SU-DHL-6 (cell line): ENCODE measurements around the gene NCAPD3.

Source experiments
- H2AFZ ChIP-seq: fragments of 200-600 bp; sonication (generic); 2 replicates; pipeline ENCODE4 v1.6.1; 2014; ENCODE audit warnings: low read depth, mild to moderate bottlenecking, moderate library complexity, mixed read lengths, antibody characterized with exemption, low read length; ENCODE audit not compliant: severe bottlenecking
- H3F3A ChIP-seq: fragments of 200-600 bp; shearing (Covaris generic); 2 replicates; pipeline ENCODE4 v1.6.0; 2016; ENCODE audit warnings: antibody characterized with exemption, mild to moderate bottlenecking; ENCODE audit not compliant: insufficient read depth
- H3K27ac ChIP-seq: fragments of 200-600 bp; sonication (generic); 2 replicates; pipeline ENCODE4 v1.5.1; 2016; ENCODE audit warnings: low read depth, mild to moderate bottlenecking, low read length, moderate library complexity, mixed read lengths
- H3K27me3 ChIP-seq: fragments of 200-600 bp; sonication (generic), shearing (Covaris generic); 2 replicates; pipeline ENCODE4 v1.6.0; 2014; ENCODE audit warnings: mild to moderate bottlenecking, low read length
- H3K36me3 ChIP-seq: fragments of 200-600 bp; sonication (generic); 2 replicates; pipeline ENCODE4 v1.6.1; 2014; ENCODE audit warnings: mild to moderate bottlenecking, low read length, mixed read lengths
- H3K4me2 ChIP-seq: fragments of 300-600, 200-600 bp; shearing (Covaris generic), sonication (generic); 2 replicates; pipeline ENCODE4 v1.6.0; 2014; ENCODE audit warnings: low read length, low read depth, mild to moderate bottlenecking; ENCODE audit not compliant: poor library complexity, severe bottlenecking
- H3K4me3 ChIP-seq: fragments of 200-600 bp; sonication (generic); 2 replicates; pipeline ENCODE4 v1.5.1; 2014; ENCODE audit warnings: antibody characterized with exemption, low read length, mild to moderate bottlenecking, mixed read lengths; ENCODE audit not compliant: insufficient read depth, poor library complexity, severe bottlenecking
- H3K79me2 ChIP-seq: fragments of 200-600 bp; sonication (generic); 2 replicates; pipeline ENCODE4 v1.6.1; 2014; ENCODE audit warnings: mild to moderate bottlenecking, low read length, moderate library complexity; ENCODE audit not compliant: insufficient read depth
- H3K9ac ChIP-seq: fragments of 200-600 bp; sonication (generic); 2 replicates; pipeline ENCODE4 v1.7.0; 2014; ENCODE audit warnings: mild to moderate bottlenecking, low read length
- H3K9me2 ChIP-seq: fragments of 200-600 bp; sonication (generic); replicated peaks from 2 replicates; pipeline ENCODE4 v1.6.1; 2014; ENCODE audit warnings: low read length; ENCODE audit not compliant: insufficient read depth
- H3K9me3 ChIP-seq: fragments of 200-600 bp; sonication (generic); 2 replicates; pipeline ENCODE4 v1.6.1; 2014; ENCODE audit warnings: low read length, mixed read lengths; ENCODE audit not compliant: insufficient read depth
- H4K20me1 ChIP-seq: fragments of 200-600 bp; sonication (generic); 2 replicates; pipeline ENCODE4 v1.6.1; 2014; ENCODE audit warnings: low read depth, mild to moderate bottlenecking, antibody characterized with exemption, low read length, moderate library complexity, mixed read lengths
- CTCF ChIP-seq: fragments of 200-600 bp; sonication (generic); IDR thresholded peaks from one replicate; pipeline ENCODE4 v1.5.1; 2017; ENCODE audit warnings: antibody characterized with exemption, mild to moderate bottlenecking, low read length, moderate library complexity; ENCODE audit not compliant: insufficient read depth, poor library complexity, severe bottlenecking
- EZH2phosphoT487 ChIP-seq: fragments of 200-600 bp; sonication (generic), shearing (Covaris generic); conservative IDR thresholded peaks from 2 replicates; pipeline ENCODE4 v1.6.1; 2018; ENCODE audit warnings: mild to moderate bottlenecking, antibody characterized with exemption, low read length, moderate library complexity, mixed read lengths

NCAPD3 gene

GRCh38 chr11:134181707-134182106 lies 42.1 kb downstream of the NCAPD3 start:
- H3K36me3 ChIP-seq = no peaks in the 10 kb centered on the region; the same call in 1 of the 2 replicates
- TF ChIP-seq CTCF (no peak), EZH2phosphoT487 (no peak)
- H3K4me3 ChIP-seq = no peak overlapping the region

GRCh38 chr11:134178032-134178674 lies 45.6 kb downstream of the NCAPD3 start:
- H4K20me1 ChIP-seq = no peaks in the 10 kb centered on the region
- TF ChIP-seq EZH2phosphoT487 (no peak), CTCF (no peak)
- no peaks in the 10 kb centered on the region for H3K79me2 ChIP-seq
- H3K9me3 ChIP-seq = no peaks in the 10 kb centered on the region
- H3K9me2 ChIP-seq = no peaks in the 10 kb centered on the region
- no peak overlapping the region for H3K9ac ChIP-seq
- H3K4me3 ChIP-seq = no peak overlapping the region
- H2AFZ ChIP-seq = no peak overlapping the region
- no peaks in the 10 kb centered on the region; the same call in 1 of the 2 replicates for H3K36me3 ChIP-seq
- H3K4me2 ChIP-seq = no peak overlapping the region
- H3K27me3 ChIP-seq = no peaks in the 10 kb centered on the region
- H3K27ac ChIP-seq = no peak overlapping the region
- H3F3A ChIP-seq = no peaks in the 10 kb centered on the region

More at GRCh38 chr11:134181707-134182106, 42.1 kb downstream of the NCAPD3 start:
- Histone ChIP-seq H4K20me1 (no peaks in the 10 kb centered on the region), H3F3A (no peaks in the 10 kb centered on the region), H3K27me3 (no peaks in the 10 kb centered on the region), H3K79me2 (no peaks in the 10 kb centered on the region), H2AFZ (no peak overlapping the region), H3K27ac (no peak overlapping the region), H3K9me3 (no peaks in the 10 kb centered on the region), H3K9me2 (no peaks in the 10 kb centered on the region), H3K9ac (no peak overlapping the region), H3K4me2 (no peak overlapping the region)

GRCh38 chr11:134176284-134176683 lies 47.5 kb downstream of the NCAPD3 start:
- no peak overlapping the region for H3K9ac ChIP-seq
- no peaks in the 10 kb centered on the region for H3K9me2 ChIP-seq
- TF ChIP-seq EZH2phosphoT487 (no peak), CTCF (no peak)
- H3K27ac ChIP-seq = no peak overlapping the region
- H3K9me3 ChIP-seq = no peaks in the 10 kb centered on the region
- no peak overlapping the region for H2AFZ ChIP-seq
- H3K4me3 ChIP-seq = no peak overlapping the region
- no peaks in the 10 kb centered on the region for H3K79me2 ChIP-seq
- H3K36me3 ChIP-seq = no peaks in the 10 kb centered on the region; the same call in 1 of the 2 replicates
- H3K4me2 ChIP-seq = no peak overlapping the region
- no peaks in the 10 kb centered on the region for H4K20me1 ChIP-seq
- no peaks in the 10 kb centered on the region for H3F3A ChIP-seq
- H3K27me3 ChIP-seq = no peaks in the 10 kb centered on the region
